Neutrophil (primary cell): ENCODE data around the gene MACF1.
A peak's percentile ranks its signal among the peaks of the same experiment; 100 is the strongest.
"Not testable (repeated sequence)": the region's sequence is repeated elsewhere in the genome, so short reads cannot be mapped to it uniquely, and the experiment has no call there.

Experiments used
- H3K27ac ChIP-seq: fragments of 200-600 bp; sonication (generic); 2 replicates; pipeline ENCODE4 v1.5.1; 2016; ENCODE audit warnings: mild to moderate bottlenecking, moderate library complexity
- H3K27me3 ChIP-seq: fragments of 200-600 bp; sonication (generic); 2 replicates; pipeline ENCODE4 v1.6.0; 2016; ENCODE audit warnings: mild to moderate bottlenecking
- H3K36me3 ChIP-seq: fragments of 200-600 bp; sonication (generic); 2 replicates; pipeline ENCODE4 v1.5.1; 2017
- H3K4me1 ChIP-seq, 2 experiments: fragments of 200-600 bp in 1 of 2; sonication (generic) in 1 of 2; 1 replicate in 1 of 2; 2 replicates in 1 of 2; pipeline versions ENCODE4 v1.5.1 to v1.6.1; 2013 to 2016; ENCODE audit warnings: low read depth in 1 of 2, low read length in 1 of 2, mild to moderate bottlenecking in 1 of 2, moderate library complexity in 1 of 2; ENCODE audit not compliant: control insufficient read depth in 1 of 2, insufficient read depth in 1 of 2
- H3K4me3 ChIP-seq, 2 experiments: fragments of 200-600 bp in 1 of 2; sonication (generic) in 1 of 2; 1 replicate in 1 of 2; 2 replicates in 1 of 2; pipeline ENCODE4 v1.5.1; 2013 to 2016; ENCODE audit warnings: low read depth in 1 of 2, low read length in 1 of 2, mild to moderate bottlenecking in 1 of 2, moderate library complexity in 1 of 2
- H3K9me3 ChIP-seq: fragments of 200-600 bp; sonication (generic); 2 replicates; pipeline ENCODE4 v1.5.1; 2016
- CTCF ChIP-seq: fragments of 200-600 bp; sonication (generic); IDR thresholded peaks from 2 replicates; pipeline ENCODE4 v1.5.1; 2016; ENCODE audit warnings: antibody characterized with exemption

Gene MACF1

GRCh38 chr1:39205102-39205780 is 746 bp downstream of the MACF1 start:
- no peaks in the 10 kb centered on the region for H3K9me3 ChIP-seq
- H3K27ac ChIP-seq, result peak overlapping the region; percentile 83
- TF ChIP-seq CTCF, result no peak
- no peaks in the 10 kb centered on the region for H3K27me3 ChIP-seq
- H3K36me3 ChIP-seq, result no peaks in the 10 kb centered on the region
- H3K4me1 ChIP-seq, result peaks cover 27% of the 10 kb centered on the region in 2 experiments
- H3K4me3 ChIP-seq, result peak overlapping the region; percentile 46 to 55

GRCh38 chr1:39205781-39206464 is 1.4 kb downstream of the MACF1 start:
- Histone ChIP-seq H3K27me3 (no peaks in the 10 kb centered on the region), H3K36me3 (no peaks in the 10 kb centered on the region), H3K27ac (peak overlapping the region; percentile 83), H3K4me3 (peak overlapping the region; percentile 46 to 55), H3K4me1 (peaks cover 27% of the 10 kb centered on the region in 2 experiments), H3K9me3 (no peaks in the 10 kb centered on the region)
- no peak for TF ChIP-seq CTCF

- H3K27me3 ChIP-seq, H3K9me3 ChIP-seq, H3K36me3 ChIP-seq, H3K4me3 ChIP-seq, H3K27ac ChIP-seq: not testable (repeated sequence)
- H3K4me1 ChIP-seq, result peaks cover 27% of the 10 kb centered on the region in 2 experiments
Observed at GRCh38 chr1:39208360-39208759, 3.9 kb downstream of the MACF1 start.

GRCh38 chr1:39210649-39211048 is 6.2 kb downstream of the MACF1 start:
- Histone ChIP-seq H3K4me3 (no peak overlapping the region), H3K4me1 (peaks cover 24% of the 10 kb centered on the region in 2 experiments)

GRCh38 chr1:39212499-39212898 is 8.0 kb downstream of the MACF1 start:
- H3K27ac ChIP-seq, result no peak overlapping the region
- H3K4me1 ChIP-seq, result peaks cover 29 to 31% of the 10 kb centered on the region in 2 experiments
- TF ChIP-seq CTCF, result no peak
- H3K9me3 ChIP-seq, result no peaks in the 10 kb centered on the region
- no peaks in the 10 kb centered on the region for H3K36me3 ChIP-seq
- H3K27me3 ChIP-seq, result no peaks in the 10 kb centered on the region
- H3K4me3 ChIP-seq, result no peak overlapping the region

More at GRCh38 chr1:39210649-39211048, 6.2 kb downstream of the MACF1 start:
- Histone ChIP-seq H3K27ac (no peak overlapping the region), H3K36me3 (no peaks in the 10 kb centered on the region), H3K27me3 (no peaks in the 10 kb centered on the region), H3K9me3 (no peaks in the 10 kb centered on the region)
- no peak for TF ChIP-seq CTCF

GRCh38 chr1:39213511-39214002 is 9.1 kb downstream of the MACF1 start:
- Histone ChIP-seq H3K27ac (no peak overlapping the region), H3K27me3 (no peaks in the 10 kb centered on the region), H3K9me3 (no peaks in the 10 kb centered on the region), H3K4me1 (peaks cover 29 to 31% of the 10 kb centered on the region in 2 experiments), H3K36me3 (no peaks in the 10 kb centered on the region), H3K4me3 (no peak overlapping the region)
- no peak for TF ChIP-seq CTCF
